Activated naive CD4-positive, alpha-beta T cell treated with anti-CD3 and anti-CD28 coated beads, Interleukin-2, amount 50 U/mL, for 24 hours (primary cell): ENCODE measurements around the gene BOK.
A peak's percentile ranks its signal among the peaks of the same experiment; 100 is the strongest.
"Not testable (repeated sequence)": the region's sequence is repeated elsewhere in the genome, so short reads cannot be mapped to it uniquely, and the experiment has no call there.

Experiments
- H3K27ac Mint-ChIP-seq: one replicate; pipeline ENCODE4 v1.8.0; 2021; ENCODE audit warnings: mild to moderate bottlenecking, mixed read lengths
- H3K27me3 Mint-ChIP-seq: one replicate; pipeline ENCODE4 v1.8.0; 2021; ENCODE audit warnings: mixed read lengths
- H3K36me3 Mint-ChIP-seq: one replicate; pipeline ENCODE4 v1.8.0; 2021; ENCODE audit warnings: mixed read lengths
- H3K4me1 Mint-ChIP-seq: one replicate; pipeline ENCODE4 v1.8.0; 2021; ENCODE audit warnings: mixed read lengths
- H3K4me3 Mint-ChIP-seq: one replicate; pipeline ENCODE4 v1.8.0; 2021; ENCODE audit warnings: mild to moderate bottlenecking, mixed read lengths
- H3K9me3 Mint-ChIP-seq: one replicate; pipeline ENCODE4 v1.8.0; 2021; ENCODE audit warnings: mixed read lengths

Gene BOK, protein sequence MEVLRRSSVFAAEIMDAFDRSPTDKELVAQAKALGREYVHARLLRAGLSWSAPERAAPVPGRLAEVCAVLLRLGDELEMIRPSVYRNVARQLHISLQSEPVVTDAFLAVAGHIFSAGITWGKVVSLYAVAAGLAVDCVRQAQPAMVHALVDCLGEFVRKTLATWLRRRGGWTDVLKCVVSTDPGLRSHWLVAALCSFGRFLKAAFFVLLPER

DNA sequence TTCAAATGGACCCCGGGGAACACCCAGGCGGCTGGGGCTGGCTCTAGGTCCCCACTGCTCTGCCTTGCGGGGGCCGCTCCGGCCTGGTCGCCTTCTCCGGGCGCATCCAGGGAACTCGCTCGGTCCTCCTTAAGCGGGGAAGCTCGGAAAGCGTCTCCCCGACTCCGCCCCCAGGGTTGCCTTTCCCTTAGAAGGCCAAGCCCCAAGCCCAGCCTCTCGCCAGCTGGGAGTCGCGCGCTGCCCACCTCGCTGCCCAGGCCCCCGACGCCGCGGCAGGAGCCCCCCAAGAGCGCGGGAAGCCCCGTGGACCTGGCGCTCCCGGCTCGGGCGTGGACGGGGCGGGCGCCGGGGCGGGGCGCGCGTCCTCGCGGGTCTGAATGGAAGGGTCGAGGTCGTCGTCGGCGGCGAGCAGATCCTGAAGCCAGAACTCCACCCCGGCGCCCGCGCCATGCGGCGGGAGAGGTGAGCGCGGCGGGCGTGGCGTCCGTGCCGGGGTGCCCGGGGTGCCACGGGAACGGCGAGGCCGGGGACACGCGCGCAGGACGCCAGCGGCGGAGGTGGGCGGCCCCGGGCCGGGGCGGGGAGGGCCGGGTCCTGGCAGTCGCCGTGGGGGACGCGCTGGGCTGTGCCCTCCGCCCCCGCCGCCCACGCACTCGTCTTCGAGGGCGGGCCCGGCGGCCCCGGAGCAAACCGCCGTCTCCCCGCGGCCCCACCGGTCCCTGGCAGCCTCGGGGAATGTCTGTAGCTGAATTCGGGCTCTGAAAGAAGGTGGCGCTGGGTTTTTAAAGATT lies at the start of gene BOK:
Gene BOK, plus strand, starts transcription at position 214 of the 791 bp plus-strand sequence. CDS start 739 bp downstream, outside the sequence.
- Mint-ChIP-seq H3K4me3 (peak within 1 kb of the TSS; percentile 78), H3K36me3 (peaks cover 6% of the 10 kb centered on the region), H3K4me1 (peaks cover 10% of the 10 kb centered on the region), H3K9me3 (peaks cover 9% of the 10 kb centered on the region), H3K27ac (peak within 1 kb of the TSS; percentile 19), H3K27me3 (peaks cover 26% of the 10 kb centered on the region)

DNA sequence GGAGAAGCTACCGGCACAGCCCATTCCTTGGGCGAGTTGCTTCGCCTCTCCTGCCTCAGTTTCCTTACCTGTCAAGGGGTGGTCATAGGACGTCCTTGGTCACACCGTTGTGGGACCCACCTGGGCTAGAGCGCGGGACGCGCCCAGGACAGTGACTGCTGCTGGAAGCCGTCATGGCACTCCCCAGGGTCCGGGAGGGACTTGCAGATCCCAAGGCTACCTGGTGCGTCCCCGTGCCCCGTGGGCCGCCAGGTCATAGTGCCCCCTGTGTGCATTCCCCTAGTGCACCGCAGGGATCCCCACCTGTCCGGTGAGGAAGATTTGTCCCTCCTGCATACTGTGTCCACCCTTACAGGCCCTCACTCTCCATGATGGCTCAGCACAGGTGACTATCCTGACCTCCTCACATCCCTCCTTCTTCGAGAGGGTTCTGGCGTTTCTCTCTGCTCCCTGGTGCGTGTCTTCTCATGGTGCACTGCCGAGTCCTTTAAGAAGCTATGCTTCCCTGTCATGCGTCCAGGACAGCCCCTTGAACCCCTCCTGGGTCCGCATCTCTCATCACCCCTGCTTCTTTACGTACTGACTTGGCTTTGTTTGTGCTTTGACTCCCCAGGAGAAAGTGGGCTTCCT lies 49.3 kb upstream of the BOK start:
- Mint-ChIP-seq H3K27ac (peak overlapping the region; percentile 89), H3K4me1 (peaks cover 23% of the 10 kb centered on the region), H3K9me3 (no peaks in the 10 kb centered on the region), H3K27me3 (no peaks in the 10 kb centered on the region), H3K36me3 (no peaks in the 10 kb centered on the region), H3K4me3 (peak overlapping the region; percentile 88)

DNA sequence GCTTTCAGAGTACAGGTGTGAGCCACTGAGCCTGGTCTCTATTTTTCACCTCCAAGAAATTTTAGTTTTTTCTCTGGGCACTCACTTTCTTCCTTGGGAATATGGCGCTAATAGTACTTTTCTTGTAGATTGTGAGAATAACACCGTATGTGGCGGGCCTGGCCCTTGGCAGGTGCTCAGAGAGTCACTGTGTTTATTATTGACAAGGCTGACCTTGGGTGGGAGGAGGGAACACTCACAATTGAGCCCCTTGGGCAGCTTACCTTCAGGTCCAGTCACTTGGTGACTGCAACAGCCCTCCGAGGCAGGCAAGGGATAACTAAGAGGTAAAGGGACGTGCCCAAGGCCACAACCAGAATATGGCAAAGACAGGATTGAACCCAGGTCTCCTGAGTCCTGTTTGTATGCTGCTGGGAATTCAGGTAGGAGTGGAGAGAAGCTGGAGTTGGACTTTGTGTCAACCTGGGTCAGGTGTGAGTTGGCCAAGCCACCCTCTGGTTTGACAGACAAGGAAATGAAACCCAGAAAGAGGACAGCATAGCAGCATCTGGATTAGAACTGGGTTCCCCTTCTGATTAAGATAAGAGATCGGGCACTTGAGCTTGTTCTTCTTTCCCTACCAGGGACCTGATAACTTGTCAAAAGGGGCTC lies 47.3 kb upstream of the BOK start:
- H3K36me3 Mint-ChIP-seq, result no peaks in the 10 kb centered on the region
- H3K4me3 Mint-ChIP-seq, result peak overlapping the region; percentile 23
- H3K27me3 Mint-ChIP-seq, result no peaks in the 10 kb centered on the region
- no peaks in the 10 kb centered on the region for H3K9me3 Mint-ChIP-seq
- H3K27ac Mint-ChIP-seq, result no peak overlapping the region
- H3K4me1 Mint-ChIP-seq, result peaks cover 20% of the 10 kb centered on the region

DNA sequence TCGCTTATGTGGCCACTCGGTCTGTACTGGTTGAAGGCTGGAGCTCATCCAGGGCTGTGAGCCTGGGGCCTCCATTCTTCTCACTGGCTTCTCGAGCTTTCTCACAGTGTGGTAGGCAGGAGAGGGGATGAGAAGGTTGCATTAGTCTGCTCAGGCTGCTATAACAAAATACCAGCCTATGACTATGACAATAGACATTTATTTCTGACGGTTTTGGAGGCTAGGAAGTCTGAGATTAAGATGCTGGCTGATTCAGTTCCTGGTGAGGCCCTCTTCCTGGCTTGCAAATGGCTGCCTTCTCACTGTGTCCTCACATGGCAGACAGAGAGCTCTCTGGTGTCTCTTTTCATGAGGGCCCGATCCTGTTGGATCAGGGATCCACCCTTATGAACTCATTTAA lies 44.0 kb upstream of the BOK start:
- H3K4me1 Mint-ChIP-seq, result peaks cover 13% of the 10 kb centered on the region
- H3K4me3 Mint-ChIP-seq, result no peak overlapping the region

DNA sequence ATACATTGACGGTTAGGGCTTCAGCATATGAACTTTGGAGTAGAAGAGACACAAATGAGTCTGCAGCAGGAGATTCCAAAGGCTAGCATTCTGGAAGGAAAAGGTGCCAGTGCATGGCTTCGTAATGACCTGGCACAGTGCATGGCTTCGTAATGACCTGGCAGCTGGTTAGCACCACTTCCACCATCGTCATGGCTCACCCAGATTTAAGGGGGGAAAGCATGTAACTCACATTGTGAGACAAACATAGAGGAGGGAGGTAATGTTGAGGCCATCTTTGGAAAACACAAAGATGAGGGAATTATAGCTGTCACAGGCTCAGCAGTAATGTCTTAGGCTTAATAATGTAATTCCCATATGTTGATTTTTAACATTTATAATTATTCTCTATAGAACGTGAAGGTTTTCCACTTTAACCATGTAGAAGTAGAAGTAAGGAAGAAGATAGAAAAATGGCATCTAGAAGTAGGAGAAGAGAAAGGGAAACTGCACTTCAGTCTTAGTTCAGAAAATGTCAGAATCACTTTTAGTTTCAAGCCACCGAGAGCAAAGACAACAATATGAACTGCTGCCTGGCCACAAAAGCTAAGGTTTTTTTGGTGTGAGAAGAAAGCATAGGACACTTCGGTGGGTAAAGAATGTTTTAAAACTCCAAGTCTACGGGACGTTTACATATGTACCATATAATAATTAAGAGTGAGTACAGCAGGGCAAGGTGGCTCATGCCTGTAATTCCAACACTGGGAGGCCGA lies 43.4 kb upstream of the BOK start:
- Mint-ChIP-seq H3K4me1 (peaks cover 11% of the 10 kb centered on the region), H3K9me3 (no peaks in the 10 kb centered on the region), H3K4me3 (peak overlapping the region; percentile 20), H3K36me3 (no peaks in the 10 kb centered on the region), H3K27me3 (no peaks in the 10 kb centered on the region), H3K27ac (peak overlapping the region; percentile 18)

More for the DNA sequence above, 44.0 kb upstream of the BOK start:
- Mint-ChIP-seq H3K27me3 (no peaks in the 10 kb centered on the region), H3K9me3 (no peaks in the 10 kb centered on the region), H3K27ac (no peak overlapping the region), H3K36me3 (no peaks in the 10 kb centered on the region)

DNA sequence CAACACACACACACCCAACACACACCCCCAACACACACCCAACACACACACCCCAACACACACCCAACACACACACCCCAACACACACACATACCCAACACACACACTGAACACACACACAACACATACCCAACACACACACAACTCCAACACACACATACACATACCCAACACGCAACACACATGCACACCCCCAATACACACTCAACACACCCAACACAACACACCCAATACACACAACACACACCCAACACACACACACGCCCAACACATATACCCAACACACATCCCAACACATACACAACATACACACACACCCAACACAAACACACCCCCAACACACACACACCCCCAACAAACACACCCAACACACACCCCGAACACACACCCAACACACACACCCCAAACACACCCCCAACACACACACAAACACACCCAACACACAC lies 42.0 kb upstream of the BOK start:
- Mint-ChIP-seq H3K9me3 (no peaks in the 10 kb centered on the region), H3K27ac (no peak overlapping the region), H3K27me3 (peaks cover 3% of the 10 kb centered on the region), H3K36me3 (no peaks in the 10 kb centered on the region), H3K4me1 (peaks cover 15% of the 10 kb centered on the region), H3K4me3 (peak overlapping the region; percentile 39)

DNA sequence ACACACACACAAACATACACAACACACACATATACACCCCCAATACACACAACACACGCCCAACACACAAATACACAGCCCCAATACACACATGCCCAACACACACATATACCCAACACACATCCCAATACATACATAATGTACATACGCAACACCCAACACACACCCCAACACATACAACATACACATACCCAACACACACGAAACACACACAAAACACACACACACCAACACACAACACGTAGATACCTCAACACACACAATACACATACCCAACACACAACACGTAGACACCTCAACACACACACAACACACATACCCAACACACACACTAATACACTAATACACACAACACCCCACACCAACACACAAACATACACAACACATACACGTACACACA lies 41.2 kb upstream of the BOK start:
- H3K36me3 Mint-ChIP-seq, result no peaks in the 10 kb centered on the region
- no peak overlapping the region for H3K27ac Mint-ChIP-seq
- peaks cover 15% of the 10 kb centered on the region for H3K4me1 Mint-ChIP-seq
- peaks cover 3% of the 10 kb centered on the region for H3K27me3 Mint-ChIP-seq
- H3K9me3 Mint-ChIP-seq, result no peaks in the 10 kb centered on the region
- H3K4me3 Mint-ChIP-seq, result no peak overlapping the region

DNA sequence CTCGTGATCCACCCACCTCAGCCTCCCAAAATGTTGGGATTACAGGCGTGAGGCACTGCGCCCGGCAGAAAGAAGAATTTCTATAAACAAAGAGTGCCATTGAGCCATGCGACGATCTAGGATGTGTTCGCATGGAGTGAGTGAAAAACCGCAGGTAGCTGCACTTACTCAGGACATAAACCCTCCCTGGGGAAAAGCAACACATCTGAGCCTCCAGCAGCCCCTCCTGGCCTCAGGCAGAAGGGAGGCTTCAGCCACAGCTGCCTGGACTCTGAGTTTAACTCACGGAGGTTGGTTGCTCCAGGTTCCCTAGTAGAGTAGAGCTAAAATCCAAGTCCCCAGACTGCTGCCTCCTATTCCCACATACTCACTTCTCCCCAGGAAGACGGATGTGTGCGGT lies 38.9 kb upstream of the BOK start:
- Mint-ChIP-seq H3K9me3 (no peaks in the 10 kb centered on the region), H3K4me3 (no peak overlapping the region), H3K27ac (no peak overlapping the region), H3K27me3 (peaks cover 3% of the 10 kb centered on the region), H3K4me1 (peaks cover 15% of the 10 kb centered on the region), H3K36me3 (no peaks in the 10 kb centered on the region)

DNA sequence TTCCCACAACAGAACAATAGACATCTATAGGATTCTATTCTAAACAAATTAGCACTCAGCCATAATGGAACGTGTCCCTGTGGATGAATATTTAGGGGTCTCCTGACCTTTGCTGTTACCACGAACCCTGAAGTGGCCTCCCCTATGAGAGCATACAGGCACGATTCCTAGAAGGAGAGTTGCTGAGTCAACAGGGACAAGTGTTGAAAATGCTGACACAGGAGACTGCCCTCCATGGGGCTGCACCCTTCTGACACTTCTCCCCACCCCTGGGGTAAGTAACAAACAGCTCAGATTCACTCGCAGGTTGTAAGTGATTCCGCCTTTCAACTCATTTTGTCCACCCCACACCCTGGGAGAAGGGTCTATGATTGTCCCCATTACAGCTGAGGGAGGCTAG lies 36.1 kb upstream of the BOK start:
- peaks cover 4% of the 10 kb centered on the region for H3K4me1 Mint-ChIP-seq
- H3K27ac Mint-ChIP-seq, result no peak overlapping the region
- peaks cover 3% of the 10 kb centered on the region for H3K27me3 Mint-ChIP-seq
- H3K4me3 Mint-ChIP-seq, result no peak overlapping the region
- no peaks in the 10 kb centered on the region for H3K36me3 Mint-ChIP-seq
- no peaks in the 10 kb centered on the region for H3K9me3 Mint-ChIP-seq

DNA sequence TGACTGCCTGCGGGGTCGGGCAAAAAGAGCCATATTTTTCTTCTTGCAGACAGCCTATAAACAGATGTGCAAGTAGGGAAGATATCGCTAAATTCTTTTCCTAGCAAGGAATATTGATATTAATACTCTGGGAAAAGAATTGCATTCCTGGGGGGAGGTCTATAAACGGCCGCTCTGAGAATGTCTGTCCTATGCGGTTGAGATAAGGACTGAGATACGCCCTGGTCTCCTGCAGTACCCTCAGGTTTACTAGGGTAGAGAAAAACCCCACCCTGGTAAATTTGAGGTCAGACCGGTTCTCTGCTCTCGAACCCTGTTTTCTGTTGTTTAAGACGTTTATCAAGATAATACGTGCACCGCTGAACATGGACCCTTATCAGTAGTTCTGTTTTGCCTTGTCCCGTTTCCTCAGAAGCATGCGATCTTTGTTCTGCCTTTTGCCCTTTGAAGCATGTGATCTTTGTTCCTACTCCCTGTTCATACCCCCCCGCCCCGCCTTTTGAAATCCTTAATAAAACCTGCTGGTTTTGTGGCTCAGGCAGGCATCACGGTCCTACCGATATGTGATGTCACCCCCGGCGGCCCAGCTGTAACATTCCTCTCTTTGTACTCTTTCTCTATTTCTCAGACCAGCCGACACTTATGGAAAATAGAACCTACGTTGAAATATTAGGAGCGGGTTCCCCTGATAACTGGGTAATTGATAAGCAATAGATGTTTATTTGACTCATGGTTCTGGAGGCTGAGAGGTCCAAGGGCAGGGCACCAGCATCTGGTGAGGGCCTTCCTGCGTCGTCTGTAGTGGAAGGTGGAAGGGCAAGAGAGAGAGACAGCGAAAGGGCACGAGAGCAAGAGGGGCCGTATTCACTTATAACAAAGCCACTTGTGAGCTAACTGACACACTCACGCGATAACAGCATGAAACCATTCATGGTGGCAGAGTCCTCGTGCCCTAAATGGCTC lies 32.4 kb upstream of the BOK start:
- not testable (repeated sequence) for H3K9me3 Mint-ChIP-seq, H3K27me3 Mint-ChIP-seq

DNA sequence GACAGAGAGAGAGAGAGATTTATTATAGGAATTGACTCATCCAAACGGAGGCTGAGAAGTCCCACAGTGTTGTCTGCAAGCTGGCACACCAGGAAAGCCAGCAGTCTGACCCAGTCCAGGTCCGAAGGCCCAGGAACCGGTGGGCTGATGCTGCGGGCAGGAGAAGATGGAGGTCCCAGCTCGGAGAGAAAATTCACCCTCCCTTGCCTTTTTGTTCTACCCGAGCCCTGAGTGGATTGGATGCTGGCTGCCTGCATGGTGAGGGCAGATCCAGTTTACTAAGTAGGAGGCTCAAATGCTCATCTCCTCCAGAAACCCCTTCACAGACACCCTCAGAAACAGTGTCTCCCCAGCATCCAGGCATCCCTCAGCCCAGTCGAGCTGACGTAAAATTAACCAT lies 28.0 kb upstream of the BOK start:
- Mint-ChIP-seq H3K27ac (no peak overlapping the region), H3K4me1 (no peaks in the 10 kb centered on the region), H3K36me3 (no peaks in the 10 kb centered on the region), H3K9me3 (no peaks in the 10 kb centered on the region), H3K4me3 (no peak overlapping the region), H3K27me3 (no peaks in the 10 kb centered on the region)

More for the DNA sequence above, 32.4 kb upstream of the BOK start:
- not testable (repeated sequence) for H3K4me1 Mint-ChIP-seq, H3K36me3 Mint-ChIP-seq, H3K4me3 Mint-ChIP-seq, H3K27ac Mint-ChIP-seq

DNA sequence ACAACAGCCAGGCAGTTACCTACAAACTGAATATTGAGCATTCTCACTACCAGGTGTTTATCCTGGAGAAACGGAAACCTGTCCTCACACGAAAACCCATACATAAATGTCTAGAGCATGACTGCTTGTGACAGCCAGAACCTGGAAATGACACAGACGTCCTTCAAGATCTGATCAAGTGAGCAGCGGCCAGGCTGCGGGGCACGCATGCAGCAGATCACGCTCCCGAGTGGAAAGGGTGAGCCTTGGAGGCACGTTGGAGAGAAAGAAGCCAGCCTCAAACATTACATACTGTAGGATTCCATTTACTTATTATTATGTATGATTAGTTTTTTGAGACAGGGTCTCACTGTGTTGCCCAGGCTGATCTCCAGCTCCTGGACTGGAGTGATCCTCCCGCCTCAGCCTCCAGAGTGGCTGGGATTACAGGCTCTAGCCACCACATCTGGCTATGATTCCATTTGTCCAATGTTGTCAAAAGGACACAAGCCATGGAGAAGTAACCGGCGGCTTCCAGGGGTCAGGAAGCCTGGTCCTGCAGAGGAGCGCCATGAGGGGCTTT lies 27.3 kb upstream of the BOK start:
- no peak overlapping the region for H3K27ac Mint-ChIP-seq
- no peak overlapping the region for H3K4me3 Mint-ChIP-seq
- no peaks in the 10 kb centered on the region for H3K27me3 Mint-ChIP-seq
- H3K4me1 Mint-ChIP-seq, result no peaks in the 10 kb centered on the region
- H3K36me3 Mint-ChIP-seq, result no peaks in the 10 kb centered on the region
- no peaks in the 10 kb centered on the region for H3K9me3 Mint-ChIP-seq

DNA sequence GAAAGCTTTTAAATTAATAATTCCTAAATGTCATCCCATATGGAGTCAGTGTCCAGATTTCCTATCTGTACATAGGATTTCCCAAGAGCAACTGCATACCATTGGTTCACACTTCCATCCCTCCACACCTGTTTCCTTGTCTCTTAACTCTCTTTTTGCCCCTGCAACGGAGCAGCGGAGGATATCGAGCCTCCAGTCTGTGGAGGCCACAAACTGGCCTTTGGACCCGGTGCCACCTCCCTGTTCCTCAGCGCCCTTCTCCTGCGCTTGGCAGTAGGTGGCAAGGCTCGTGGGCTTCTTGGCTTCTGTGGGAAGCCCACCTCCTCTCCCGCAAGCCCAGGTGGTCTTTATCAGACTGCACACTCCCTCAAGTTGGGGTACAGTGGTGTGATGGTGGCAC lies 26.4 kb upstream of the BOK start:
- Mint-ChIP-seq H3K27ac (no peak overlapping the region), H3K9me3 (no peaks in the 10 kb centered on the region), H3K27me3 (no peaks in the 10 kb centered on the region), H3K36me3 (no peaks in the 10 kb centered on the region), H3K4me3 (no peak overlapping the region), H3K4me1 (no peaks in the 10 kb centered on the region)
